Astrocyte of the spinal cord (primary cell): Measurements from ENCODE around the gene ASCC2.

Experiments
- DNase-seq: peaks from one replicate; pipeline ENCODE4 v3.0.0; 2011; ENCODE audit warnings: low read depth, low spot score
- H3K4me3 ChIP-seq: 2 replicates; pipeline ENCODE4 v1.5.1; 2011; ENCODE audit warnings: low read depth, mild to moderate bottlenecking, low read length, moderate library complexity
- CTCF ChIP-seq: IDR thresholded peaks from 2 replicates; pipeline ENCODE4 v1.5.1; 2012; ENCODE audit warnings: low read depth, mild to moderate bottlenecking, low read length, inconsistent platforms
- in situ Hi-C: cut with HindIII; loops from 2 replicates; pipeline ENCODE4 v1.10.0; 2017; ENCODE audit warnings: low sequenced_read_pairs

The ASCC2 gene

GRCh38 chr22:29788339-29789279, 49.5 kb downstream of the ASCC2 start:
- TF ChIP-seq CTCF, result no peak
- DNase-seq, result no peak
- H3K4me3 ChIP-seq, result no peak overlapping the region
- in situ Hi-C loops, result no loop called here

- no peak overlapping the region for H3K4me3 ChIP-seq
- TF ChIP-seq CTCF, result no peak
- in situ Hi-C loops, result no loop called here
- no peak for DNase-seq
Observed at GRCh38 chr22:29787371-29787980, 50.6 kb downstream of the ASCC2 start.

GRCh38 chr22:29786031-29786430, 52.0 kb downstream of the ASCC2 start:
- H3K4me3 ChIP-seq, result no peak overlapping the region
- no peak for DNase-seq
- in situ Hi-C loops, result no loop called here
- TF ChIP-seq CTCF, result no peak

GRCh38 chr22:29784451-29785361, 53.4 kb downstream of the ASCC2 start:
- in situ Hi-C loops, result no loop called here
- no peak for DNase-seq
- TF ChIP-seq CTCF, result no peak
- no peak overlapping the region for H3K4me3 ChIP-seq

- in situ Hi-C loops, result no loop called here
Observed at GRCh38 chr22:29782061-29782845, 55.8 kb downstream of the ASCC2 start.

More at GRCh38 chr22:29782061-29782845, 55.8 kb downstream of the ASCC2 start:
- no peak for DNase-seq
- no peak for TF ChIP-seq CTCF
- no peak overlapping the region for H3K4me3 ChIP-seq
